HEK293 (cell line): ENCODE results near the gene MPV17L2.
"Not testable (repeated sequence)": the region's sequence is repeated elsewhere in the genome, so short reads cannot be mapped to it uniquely, and the experiment has no call there.

Source experiments
- CTCF ChIA-PET: fragments of 350-600 bp; formaldehyde crosslinking; extraction: SDS; loops from one replicate; lab custom pipeline; 2021; ENCODE audit warnings: antibody characterized with exemption; lab: Yijun Ruan, JAX
- POLR2A ChIA-PET: fragments of 300-600 bp; formaldehyde crosslinking; extraction: SDS; loops from one replicate; lab custom pipeline; 2020; ENCODE audit warnings: antibody characterized with exemption, inconsistent platforms; lab: Yijun Ruan, JAX
- H3K27ac ChIP-seq: fragments of 200-500 bp; sonication (Bioruptor generic); 2 replicates; pipeline ENCODE4 v1.5.1; 2014; ENCODE audit warnings: low read depth, low read length, control low read depth, inconsistent platforms; ENCODE audit errors: extremely low read depth
- H3K36me3 ChIP-seq, 2 experiments: fragments of 200-500 bp in 1 of 2; sonication (Bioruptor generic) in 1 of 2; 1 replicate in 1 of 2; 2 replicates in 1 of 2; pipeline ENCODE4 v1.5.1; 2014 to 2017; ENCODE audit warnings: inconsistent platforms in 2 of 2, low read length in 2 of 2; ENCODE audit not compliant: control insufficient read depth in 2 of 2, insufficient read depth in 1 of 2
- H3K4me1 ChIP-seq: fragments of 200-500 bp; sonication (Bioruptor generic); 2 replicates; pipeline ENCODE4 v1.5.1; 2014; ENCODE audit warnings: mild to moderate bottlenecking, low read length, inconsistent platforms; ENCODE audit not compliant: control insufficient read depth, insufficient read depth
- H3K4me3 ChIP-seq: 2 replicates; pipeline ENCODE4 v1.5.1; 2011; ENCODE audit warnings: low read depth, mild to moderate bottlenecking, control low read depth, low read length, moderate library complexity
- H3K9me3 ChIP-seq: fragments of 200-500 bp; sonication (Bioruptor generic); 2 replicates; pipeline ENCODE4 v1.5.1; 2014; ENCODE audit warnings: low read depth, low read length, inconsistent platforms; ENCODE audit not compliant: control insufficient read depth, insufficient read depth
- AEBP2 ChIP-seq: fragments of 450-650 bp; formaldehyde crosslinking; IDR thresholded peaks from 2 replicates; pipeline ENCODE4 v1.5.1; 2016; ENCODE audit warnings: missing biosample characterization, missing genetic modification characterization, borderline replicate concordance
- ELK4 ChIP-seq: IDR thresholded peaks from 2 replicates; pipeline ENCODE4 v1.6.1; 2011; ENCODE audit warnings: mild to moderate bottlenecking, low read depth, low read length, borderline replicate concordance
- FEZF1 ChIP-seq: fragments of 450-650 bp; formaldehyde crosslinking; IDR thresholded peaks from 2 replicates; pipeline ENCODE4 v1.5.1; 2016; ENCODE audit warnings: missing biosample characterization, missing genetic modification characterization
- KLF9 ChIP-seq: fragments of 450-650 bp; formaldehyde crosslinking; IDR thresholded peaks from 2 replicates; pipeline ENCODE4 v1.5.1; 2016; ENCODE audit warnings: missing biosample characterization, missing genetic modification characterization, low read depth
- SP2 ChIP-seq: fragments of 450-650 bp; formaldehyde crosslinking; IDR thresholded peaks from 2 replicates; pipeline ENCODE4 v1.5.1; 2016; ENCODE audit warnings: missing biosample characterization, missing genetic modification characterization
- SP7 ChIP-seq: fragments of 450-650 bp; formaldehyde crosslinking; IDR thresholded peaks from 2 replicates; pipeline ENCODE4 v1.5.1; 2016; ENCODE audit warnings: missing biosample characterization, missing genetic modification characterization
- ZBTB17 ChIP-seq: fragments of 450-650 bp; formaldehyde crosslinking; IDR thresholded peaks from 2 replicates; pipeline ENCODE4 v1.5.1; 2016; ENCODE audit warnings: missing biosample characterization, missing genetic modification characterization
- ZEB2 ChIP-seq: fragments of 450-650 bp; formaldehyde crosslinking; IDR thresholded peaks from 2 replicates; pipeline ENCODE4 v1.5.1; 2016; ENCODE audit warnings: missing biosample characterization, missing genetic modification characterization
- ZNF121 ChIP-seq: fragments of 450-650 bp; formaldehyde crosslinking; IDR thresholded peaks from 2 replicates; pipeline ENCODE4 v1.5.1; 2016; ENCODE audit warnings: missing biosample characterization, missing genetic modification characterization
- ZNF26 ChIP-seq: fragments of 450-650 bp; formaldehyde crosslinking; IDR thresholded peaks from 2 replicates; pipeline ENCODE4 v1.5.1; 2016; ENCODE audit warnings: missing biosample characterization, missing genetic modification characterization
- ZNF266 ChIP-seq: fragments of 450-650 bp; formaldehyde crosslinking; IDR thresholded peaks from 2 replicates; pipeline ENCODE4 v1.5.1; 2016; ENCODE audit warnings: missing biosample characterization, missing genetic modification characterization, low read depth
- ZNF335 ChIP-seq: fragments of 450-650 bp; formaldehyde crosslinking; conservative IDR thresholded peaks from 2 replicates; pipeline ENCODE4 v1.5.1; 2016; ENCODE audit warnings: missing biosample characterization, missing genetic modification characterization
- ZNF423 ChIP-seq: fragments of 450-650 bp; formaldehyde crosslinking; IDR thresholded peaks from 2 replicates; pipeline ENCODE4 v1.5.1; 2016; ENCODE audit warnings: missing biosample characterization, missing genetic modification characterization
- ZNF561 ChIP-seq: fragments of 450-650 bp; IDR thresholded peaks from 2 replicates; pipeline ENCODE4 v1.5.1; 2018; ENCODE audit warnings: missing biosample characterization, missing genetic modification characterization, borderline replicate concordance
- ZNF580 ChIP-seq: fragments of 450-650 bp; formaldehyde crosslinking; IDR thresholded peaks from 2 replicates; pipeline ENCODE4 v1.5.1; 2016; ENCODE audit warnings: missing biosample characterization, missing genetic modification characterization
- ZNF610 ChIP-seq: fragments of 450-650 bp; formaldehyde crosslinking; IDR thresholded peaks from 2 replicates; pipeline ENCODE4 v1.5.1; 2016; ENCODE audit warnings: missing biosample characterization, missing genetic modification characterization, borderline replicate concordance
- ZNF629 ChIP-seq: fragments of 450-650 bp; formaldehyde crosslinking; IDR thresholded peaks from 2 replicates; pipeline ENCODE4 v1.5.1; 2017; ENCODE audit warnings: missing biosample characterization, missing genetic modification characterization
- ZNF768 ChIP-seq: fragments of 450-650 bp; formaldehyde crosslinking; IDR thresholded peaks from 2 replicates; pipeline ENCODE4 v1.5.1; 2018; ENCODE audit warnings: missing biosample characterization, mild to moderate bottlenecking, missing genetic modification characterization
- ZNF830 ChIP-seq: fragments of 450-650 bp; IDR thresholded peaks from 2 replicates; pipeline ENCODE4 v1.5.0; 2018; ENCODE audit warnings: missing biosample characterization, missing genetic modification characterization, low read depth, mild to moderate bottlenecking, moderate library complexity
- ZSCAN18 ChIP-seq: fragments of 450-650 bp; formaldehyde crosslinking; IDR thresholded peaks from 2 replicates; pipeline ENCODE4 v1.5.1; 2016; ENCODE audit warnings: missing biosample characterization, missing genetic modification characterization
- ZSCAN5A ChIP-seq: fragments of 450-650 bp; formaldehyde crosslinking; IDR thresholded peaks from 2 replicates; pipeline ENCODE4 v1.5.1; 2016; ENCODE audit warnings: missing biosample characterization, missing genetic modification characterization

The MPV17L2 gene

GRCh38 chr19:18157465-18158063 is 35.5 kb upstream of the MPV17L2 start (continued):
- peak; percentile 71 for TF ChIP-seq SP2
- peak; percentile 97 for TF ChIP-seq ZNF335
- TF ChIP-seq AEBP2, result no peak
- TF ChIP-seq ZNF610 (tag by site-specific recombination), result 0 out of 2 replicates have a peak, but pooled peaks have one; percentile 43
- peak; percentile 37; the same call in 1 of the 2 replicates for TF ChIP-seq SP7 (tag by site-specific recombination)
- 0 out of 2 replicates have a peak, but pooled peaks have one; percentile 27 for TF ChIP-seq ZNF561 (tag by site-specific recombination)
- TF ChIP-seq ZNF830 (tag by site-specific recombination), result no peak
- TF ChIP-seq ZNF423, result peak; percentile 63; the same call in 1 of the 2 replicates
- TF ChIP-seq ZNF629 (tag by site-specific recombination), result no peak; the same call in 1 of the 2 replicates

GRCh38 chr19:18158467-18158866 is 34.6 kb upstream of the MPV17L2 start:
- Histone ChIP-seq H3K4me1 (peaks cover 12% of the 10 kb centered on the region), H3K4me3 (no peak overlapping the region), H3K9me3 (no peaks in the 10 kb centered on the region), H3K27ac (peak overlapping the region; percentile 85; the same call in 1 of the 2 replicates), H3K36me3 (peaks cover 3 to 45% of the 10 kb centered on the region in 2 experiments; a peak in 2 of 3 replicates)
- ChIA-PET CTCF (interaction anchor here (0.6 to 1.4 kb wide), 5 partner anchors 10 to 53 kb away, joined by 3 to 6 read pairs (median 3); no protein-coding TSS in a partner anchor), POLR2A (interaction anchor here (0.7 kb wide), 1 partner anchor 637 kb away, joined by 3 read pairs; no protein-coding TSS in a partner anchor)
- TF ChIP-seq ZNF768 (tag by site-specific recombination), result peak; percentile 96; the same call in 1 of the 2 replicates
- TF ChIP-seq FEZF1 (tag by site-specific recombination), result no peak
- peak; percentile 64; the same call in 1 of the 2 replicates for TF ChIP-seq ZNF580 (tag by site-specific recombination)

GRCh38 chr19:18159059-18159616 is 33.9 kb upstream of the MPV17L2 start:
- H3K4me1 ChIP-seq, result peaks cover 12% of the 10 kb centered on the region
- POLR2A ChIA-PET, H3K4me3 ChIP-seq, H3K9me3 ChIP-seq, H3K27ac ChIP-seq: not testable (repeated sequence)
- CTCF ChIA-PET, result interaction anchor here (0.7 to 2.7 kb wide), 6 partner anchors 9 to 255 kb away, joined by 3 to 9 read pairs (median 4); no protein-coding TSS in a partner anchor
- peaks cover 9 to 50% of the 10 kb centered on the region in 2 experiments; a peak in 2 of 3 replicates for H3K36me3 ChIP-seq
- peak; percentile 37; the same call in 1 of the 2 replicates for TF ChIP-seq ZNF121 (tag by site-specific recombination)
- TF ChIP-seq ZEB2 (tag by site-specific recombination), result peak; percentile 56; the same call in 1 of the 2 replicates
- TF ChIP-seq ZBTB17 (tag by site-specific recombination), result peak; percentile 61; the same call in 1 of the 2 replicates

- POLR2A ChIA-PET, result no interaction called here
- Histone ChIP-seq H3K36me3 (peaks cover 15 to 51% of the 10 kb centered on the region in 2 experiments; a peak in 2 of 3 replicates), H3K4me1 (peaks cover 12% of the 10 kb centered on the region), H3K9me3 (no peaks in the 10 kb centered on the region), H3K4me3 (no peak overlapping the region), H3K27ac (no peak overlapping the region)
- CTCF ChIA-PET, result interaction anchor here (0.6 to 2.7 kb wide), 9 partner anchors 8 to 254 kb away, joined by 3 to 14 read pairs (median 3); partner anchors contain the start of genes IL12RB1 and PIK3R2
- TF ChIP-seq ZSCAN18 (tag by site-specific recombination) (no peak), ZNF629 (tag by site-specific recombination) (no peak), ZSCAN5A (tag by site-specific recombination) (no peak), ELK4 (no peak), ZNF266 (tag by site-specific recombination) (no peak), ZNF26 (tag by site-specific recombination) (no peak), KLF9 (tag by site-specific recombination) (no peak)
Observed at GRCh38 chr19:18159810-18160209, 33.2 kb upstream of the MPV17L2 start.
